GM21825 (cell line): ENCODE measurements around the gene DDX1.

Source experiments
- ATAC-seq: cut with Tn5 transposase; IDR thresholded peaks from one replicate; pipeline ENCODE4 v1.9.1; 2021; ENCODE audit warnings: mild to moderate bottlenecking, moderate library complexity; ENCODE audit not compliant: unreplicated experiment

The DDX1 gene

DNA sequence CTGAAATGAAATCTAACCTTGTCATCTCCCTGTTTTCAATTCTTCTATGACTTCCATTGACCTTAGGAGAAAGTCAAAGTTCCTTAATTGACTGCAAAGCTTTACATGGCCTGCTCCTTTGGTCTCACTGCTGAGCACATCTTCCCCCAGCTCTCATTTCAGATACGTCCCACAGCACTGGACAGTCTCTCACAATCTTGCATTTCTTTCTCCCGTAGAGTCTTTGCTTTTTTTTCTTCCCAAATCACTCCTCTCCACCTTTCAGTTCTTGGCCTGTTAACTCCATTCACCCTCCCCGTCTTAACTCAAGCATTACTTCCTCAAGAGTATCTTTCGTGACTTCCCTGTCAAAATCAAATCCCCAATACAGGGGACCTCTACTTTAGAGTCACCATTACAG, 67.2 kb downstream of the DDX1 start:
- no peak for ATAC-seq

DNA sequence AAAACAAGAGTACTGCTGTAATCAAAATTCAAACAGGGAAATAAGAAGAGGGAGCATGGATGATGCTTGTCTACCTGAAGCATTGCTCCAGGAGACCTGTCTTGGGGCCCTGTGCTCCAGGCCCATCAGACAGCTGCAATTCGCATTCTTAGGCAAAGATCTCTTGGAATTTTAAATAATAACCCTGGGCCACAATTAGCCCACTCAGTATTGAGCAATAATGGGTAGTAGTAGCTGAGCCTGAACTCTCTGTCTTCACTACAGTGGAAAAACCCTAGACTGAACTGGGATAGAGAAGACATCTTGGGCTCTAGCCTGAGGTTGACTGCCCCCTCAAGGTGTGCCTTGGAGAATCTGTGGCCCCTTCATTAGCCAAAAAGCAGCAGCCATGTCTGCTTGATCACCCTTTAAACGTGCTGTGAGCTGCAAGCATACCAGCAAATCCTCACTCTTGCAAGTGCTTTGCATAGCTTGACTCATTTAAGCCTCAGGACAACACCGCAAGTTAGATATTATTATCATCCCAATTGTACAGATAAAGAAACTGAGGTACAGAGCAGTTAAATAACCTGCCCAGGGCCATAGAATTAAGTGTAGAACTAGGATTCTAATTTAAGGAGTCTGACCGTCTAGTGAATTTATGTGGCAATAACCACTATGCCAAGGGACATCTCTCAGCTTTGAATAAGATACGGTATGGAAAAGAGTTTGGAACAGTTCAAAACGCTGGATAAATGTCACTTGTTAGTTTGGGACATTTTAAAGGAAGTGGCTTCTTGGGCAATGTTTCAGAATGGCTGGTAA, 69.0 kb downstream of the DDX1 start:
- no peak for ATAC-seq

DNA sequence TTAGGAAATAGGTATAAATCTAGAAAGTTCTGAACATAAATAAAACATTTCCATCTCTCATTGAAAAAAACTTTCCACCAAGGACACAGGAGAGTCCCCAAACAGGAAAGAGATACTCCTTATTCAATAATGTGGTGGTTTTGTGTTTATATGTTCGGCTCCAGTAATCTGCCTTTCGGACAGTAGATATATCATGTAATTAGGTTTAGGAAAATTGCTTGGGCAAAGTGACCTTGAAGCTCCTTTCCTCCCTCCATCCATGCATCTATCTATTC, 69.6 kb downstream of the DDX1 start:
- no peak for ATAC-seq

DNA sequence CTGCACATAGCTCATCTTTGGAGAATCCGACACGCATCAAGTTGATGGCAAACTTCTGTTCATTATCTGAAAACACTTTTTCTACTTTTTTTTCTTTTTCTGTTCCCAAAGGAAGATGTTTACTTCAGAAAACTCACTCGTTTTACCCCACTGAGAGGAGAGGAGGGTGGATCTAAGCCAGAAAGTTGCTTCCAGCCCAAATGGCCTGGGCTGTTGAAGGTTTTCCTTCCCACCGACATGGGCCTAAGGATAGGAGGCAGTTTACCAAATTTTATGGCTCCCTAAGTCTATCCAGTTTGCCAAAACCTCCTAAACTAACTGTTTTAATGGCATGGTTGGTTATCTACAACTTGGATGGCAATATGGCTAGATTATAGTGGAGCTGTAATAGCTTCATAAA, 70.4 kb downstream of the DDX1 start:
- ATAC-seq, result no peak

DNA sequence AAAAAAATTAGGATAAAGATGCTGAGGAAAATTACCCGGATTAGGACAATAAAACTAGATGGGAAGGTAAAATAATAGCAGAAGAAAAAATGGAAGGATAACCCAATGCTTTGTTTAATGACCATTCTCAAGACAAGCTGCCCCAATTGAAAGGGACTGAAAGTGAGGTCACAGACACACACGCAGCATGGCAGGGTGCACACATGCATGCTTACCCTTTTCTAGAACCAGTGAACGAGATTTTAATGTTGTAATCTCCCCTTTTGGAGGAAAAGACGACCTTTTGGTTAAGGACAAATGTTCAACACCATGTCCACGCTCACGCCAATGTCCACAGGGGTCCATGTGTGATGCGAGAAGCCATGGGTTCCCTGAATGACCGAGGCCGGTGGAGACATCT, 70.9 kb downstream of the DDX1 start:
- ATAC-seq, result no peak

DNA sequence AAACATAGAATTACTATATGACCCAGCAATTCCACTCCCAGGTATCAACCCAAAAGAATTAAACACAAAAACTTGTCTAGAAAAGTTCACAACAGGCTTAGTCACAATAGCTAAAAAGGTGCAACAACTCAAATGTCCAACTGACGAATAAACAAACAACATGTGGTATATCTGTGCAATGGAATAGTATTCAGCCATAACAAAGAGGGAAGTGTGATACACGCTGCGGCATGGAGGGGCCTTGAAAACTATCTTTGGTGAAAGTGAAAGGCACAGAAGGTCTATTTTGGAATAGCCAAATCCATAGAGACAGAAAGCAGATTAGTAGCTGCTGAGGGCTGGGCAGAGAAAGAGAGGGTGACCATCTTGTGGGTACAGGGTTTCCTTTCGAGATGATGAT, 72.1 kb downstream of the DDX1 start:
- ATAC-seq, result no peak

DNA sequence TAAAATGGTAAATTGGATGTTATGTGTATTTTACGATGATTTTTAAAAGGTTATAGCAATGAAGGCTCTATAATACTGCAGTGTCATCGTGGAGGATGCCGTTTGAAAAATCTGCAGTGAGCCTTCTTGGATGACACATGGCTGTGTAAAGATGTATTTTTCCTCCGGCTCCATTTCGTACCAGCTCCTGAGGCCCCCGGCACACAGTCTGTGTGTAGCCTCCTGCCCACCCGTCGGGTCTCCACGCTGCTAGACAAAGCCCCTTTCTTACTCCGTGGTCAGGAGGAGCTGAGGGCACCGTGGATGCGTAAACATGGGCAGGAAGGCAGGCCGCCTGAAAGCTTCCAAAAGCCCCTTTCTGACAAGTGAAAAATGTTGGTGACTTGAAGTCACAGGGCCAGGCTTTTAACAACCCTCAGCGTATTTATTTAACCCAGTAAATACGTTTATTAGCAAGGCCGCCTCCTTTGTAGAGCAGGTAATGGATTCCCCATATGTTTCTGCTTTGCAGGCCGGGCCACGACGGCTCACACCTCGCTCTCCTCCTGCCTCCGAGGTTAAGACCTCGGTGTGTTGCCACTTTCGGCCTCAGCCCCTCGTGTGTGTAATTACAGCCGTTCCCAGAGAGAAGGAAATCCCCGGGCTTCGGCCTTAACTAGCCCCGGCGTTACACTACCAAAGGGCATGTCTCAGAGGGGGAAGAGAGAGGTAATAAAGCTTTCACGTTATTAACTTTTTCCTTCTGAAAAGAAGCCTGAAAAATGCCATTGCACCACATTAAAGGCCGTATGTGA, 72.8 kb downstream of the DDX1 start:
- no peak for ATAC-seq

DNA sequence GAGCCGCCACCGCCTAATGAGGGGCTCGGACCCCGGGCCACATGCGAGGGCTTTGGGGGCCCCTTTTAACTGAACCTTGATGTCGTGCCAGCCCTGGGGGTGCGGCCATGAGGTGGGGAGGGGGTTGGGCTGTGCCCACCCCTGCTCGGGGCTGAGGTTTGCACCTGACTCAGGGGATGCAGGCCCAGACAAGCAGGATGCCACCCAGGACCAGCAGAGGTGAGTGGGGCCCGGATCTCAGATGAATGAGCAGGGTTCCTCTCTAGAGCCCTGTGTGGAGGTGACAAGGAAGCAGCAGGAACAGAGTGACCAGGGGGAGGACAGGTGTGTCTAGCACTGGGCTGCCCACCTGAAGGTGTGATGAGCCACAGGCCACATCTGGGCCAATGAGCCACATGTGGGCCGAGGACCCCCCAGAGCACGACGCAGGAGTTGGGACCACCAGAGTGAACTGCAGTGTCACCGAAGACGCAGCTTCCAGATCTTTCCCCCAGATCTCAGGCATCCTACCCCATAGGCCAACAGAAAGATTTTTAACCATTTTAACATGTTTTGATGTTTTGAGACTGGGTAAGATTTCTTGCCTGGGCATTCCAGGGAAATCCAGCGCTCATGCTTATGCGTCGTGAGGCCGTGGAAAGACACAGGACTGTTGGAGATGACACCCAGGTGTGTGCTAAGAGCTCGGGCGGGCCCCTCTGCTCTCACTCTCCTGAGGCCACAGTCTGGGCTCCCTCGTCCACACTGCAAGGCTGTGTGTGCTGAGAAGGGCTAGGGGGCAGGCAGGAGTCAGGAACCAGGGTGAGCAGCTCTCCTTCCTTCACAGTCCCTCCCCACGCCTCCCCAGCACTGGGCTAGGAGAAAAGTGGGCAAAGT, 73.6 kb downstream of the DDX1 start:
- ATAC-seq, result no peak

DNA sequence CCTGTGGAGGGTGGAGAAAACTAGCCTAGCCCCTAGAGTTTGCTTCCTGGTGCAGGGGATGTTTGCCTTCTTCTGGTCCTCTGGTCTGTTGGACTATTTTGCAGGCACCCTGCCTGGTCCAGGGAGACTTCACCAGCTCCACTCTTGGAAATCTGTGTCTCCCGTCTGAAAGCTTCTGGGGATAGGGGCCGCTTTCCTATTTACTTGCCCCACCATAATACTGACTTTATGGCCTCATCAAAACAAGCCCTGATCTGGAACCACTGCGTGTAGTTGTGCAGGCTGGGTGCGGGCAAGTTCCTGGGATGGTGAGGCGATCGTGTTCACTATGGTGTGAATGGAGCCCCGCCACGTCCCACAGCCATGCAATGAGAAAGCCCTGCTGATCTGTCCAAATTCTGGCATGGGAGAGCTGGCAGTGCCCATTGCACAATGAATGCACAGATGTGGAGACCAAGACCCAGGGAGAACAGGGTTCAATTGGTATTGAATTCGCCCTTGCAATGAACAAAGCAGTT, 74.3 kb downstream of the DDX1 start:
- no peak for ATAC-seq

DNA sequence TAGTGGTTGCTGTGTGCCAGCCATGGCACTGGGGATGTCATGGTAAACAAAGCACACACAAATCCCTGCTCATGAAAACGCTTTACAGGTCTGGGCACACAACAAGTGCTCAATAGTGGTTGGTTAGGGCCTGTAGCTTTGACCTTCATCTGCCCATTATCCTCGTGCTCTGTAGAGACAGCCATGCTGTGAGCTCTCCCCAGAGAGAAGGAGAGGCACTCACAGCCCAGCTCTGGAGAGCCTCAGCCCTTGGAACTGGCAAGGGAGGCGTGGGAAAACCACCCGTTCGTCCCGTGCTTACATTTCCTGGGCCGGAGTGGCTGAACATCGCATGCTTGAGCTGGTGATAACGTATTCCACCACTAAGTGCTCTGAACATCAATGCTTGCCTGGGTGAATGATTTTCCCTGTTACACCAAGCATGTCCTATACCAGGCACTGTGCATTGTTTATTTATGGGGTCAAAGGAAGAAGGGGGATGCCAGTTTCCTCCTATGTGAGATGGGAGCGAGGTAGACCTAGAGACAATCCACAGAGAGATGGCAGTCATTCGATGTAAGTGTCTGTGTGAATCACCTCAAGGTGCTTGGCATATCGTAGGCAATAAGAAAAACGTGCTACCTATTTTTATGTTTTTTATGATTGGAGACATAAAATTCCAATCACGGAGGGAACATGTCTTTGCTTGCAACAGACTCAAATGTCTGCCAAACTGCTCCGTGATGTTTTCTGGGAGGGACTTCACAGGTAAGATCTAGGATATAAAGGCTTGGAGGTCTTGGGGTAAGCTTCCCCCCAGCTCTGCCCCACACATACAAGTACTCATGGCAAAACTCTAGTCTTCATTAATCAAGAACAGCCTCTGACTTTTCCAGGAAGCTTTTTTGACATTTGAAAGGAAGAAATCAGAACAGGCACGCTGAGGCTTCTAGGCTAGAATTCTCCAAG, 75.5 kb downstream of the DDX1 start:
- no peak for ATAC-seq

DNA sequence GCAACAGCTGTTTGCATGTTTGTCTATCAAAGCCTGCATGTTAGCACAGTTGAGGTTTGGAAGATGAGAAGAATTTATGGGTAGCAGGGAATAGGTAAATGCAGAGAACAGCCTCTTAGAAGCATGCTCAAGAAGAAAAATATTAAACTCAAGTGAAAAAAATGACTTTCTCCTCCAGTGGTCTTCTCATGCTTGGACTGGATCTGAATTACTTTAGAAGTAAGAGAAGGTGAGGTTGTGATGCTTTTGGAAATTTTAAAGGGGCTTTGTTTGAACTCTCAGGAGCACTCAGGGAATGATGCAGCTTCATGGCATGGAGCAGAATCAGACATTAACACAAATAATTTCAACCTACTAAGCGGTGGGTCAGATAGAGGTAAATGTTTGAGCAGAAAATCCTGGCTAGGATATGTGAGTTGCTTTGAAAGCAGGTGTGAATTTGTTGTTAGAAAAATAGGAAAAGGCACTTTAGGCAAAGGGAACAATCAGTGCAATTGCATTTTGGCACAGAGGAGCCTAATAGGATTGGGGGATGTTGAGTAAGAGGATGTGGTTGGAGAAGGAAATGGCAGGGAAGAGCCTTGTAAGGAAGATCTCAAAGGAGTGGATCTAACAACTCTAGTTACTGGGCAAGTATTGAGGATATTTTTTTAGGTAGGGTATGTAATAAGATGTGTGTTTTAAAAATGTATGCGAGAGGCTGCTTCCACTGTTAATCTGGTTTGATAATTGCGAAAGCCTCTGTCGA, 76.3 kb downstream of the DDX1 start:
- no peak for ATAC-seq

DNA sequence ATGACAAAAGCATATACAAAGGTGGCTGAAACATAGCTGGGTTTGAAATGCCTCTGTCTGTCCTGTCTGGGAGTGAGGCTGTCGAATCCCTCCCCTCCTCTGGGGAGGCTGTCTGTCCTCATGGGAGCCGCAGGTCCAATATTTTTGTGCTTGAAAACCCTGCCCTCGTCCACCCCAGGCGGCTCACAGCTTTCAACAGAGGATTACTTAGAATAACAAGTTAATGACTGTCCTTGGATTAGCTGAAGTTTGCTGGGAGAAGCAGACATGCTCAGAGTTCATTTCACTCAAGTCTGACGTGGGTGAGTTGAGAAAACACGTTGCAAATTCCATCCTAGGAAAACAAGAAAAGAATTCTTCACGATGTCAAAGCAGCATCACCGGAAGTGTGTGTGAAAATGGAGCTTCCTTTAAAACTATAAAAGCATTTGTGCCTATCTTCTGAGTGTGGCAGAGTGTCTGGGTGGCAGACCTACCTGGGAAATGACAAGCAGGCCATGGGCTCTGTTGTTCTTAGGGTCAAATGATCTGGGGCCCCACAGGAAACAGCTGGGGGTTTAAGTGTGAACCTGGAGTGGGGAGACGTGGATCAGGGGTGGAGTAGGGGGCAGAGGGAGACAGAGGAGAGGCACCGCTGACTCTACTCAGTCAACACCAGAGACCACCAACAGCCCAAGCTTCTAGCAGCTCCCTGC, 77.1 kb downstream of the DDX1 start:
- ATAC-seq, result no peak

DNA sequence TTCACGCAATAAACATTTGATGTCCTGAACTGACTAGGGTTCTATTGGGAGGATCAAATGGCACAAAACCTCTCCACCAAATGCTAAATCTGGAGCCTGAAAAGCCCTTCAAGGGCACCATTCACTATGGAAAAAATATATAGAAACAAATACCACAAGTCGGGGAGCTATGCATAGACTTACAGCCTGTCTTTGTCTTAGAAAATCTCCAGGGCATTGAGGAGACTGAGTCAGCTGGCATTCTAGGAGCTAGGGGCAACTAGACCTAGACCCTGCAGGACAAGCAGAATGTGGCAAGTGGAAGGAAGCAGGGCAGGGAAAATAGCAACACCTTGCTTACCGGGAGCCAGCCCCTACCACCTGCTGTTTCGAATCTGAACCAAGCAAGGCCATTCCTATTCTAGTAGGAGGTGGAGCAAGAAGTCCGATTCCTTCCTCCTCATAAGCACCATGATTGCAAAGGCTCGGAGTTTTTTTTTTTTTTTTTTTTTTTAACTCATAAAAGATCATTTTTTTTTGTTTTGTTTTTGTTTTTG, 77.8 kb downstream of the DDX1 start:
- ATAC-seq, result no peak

DNA sequence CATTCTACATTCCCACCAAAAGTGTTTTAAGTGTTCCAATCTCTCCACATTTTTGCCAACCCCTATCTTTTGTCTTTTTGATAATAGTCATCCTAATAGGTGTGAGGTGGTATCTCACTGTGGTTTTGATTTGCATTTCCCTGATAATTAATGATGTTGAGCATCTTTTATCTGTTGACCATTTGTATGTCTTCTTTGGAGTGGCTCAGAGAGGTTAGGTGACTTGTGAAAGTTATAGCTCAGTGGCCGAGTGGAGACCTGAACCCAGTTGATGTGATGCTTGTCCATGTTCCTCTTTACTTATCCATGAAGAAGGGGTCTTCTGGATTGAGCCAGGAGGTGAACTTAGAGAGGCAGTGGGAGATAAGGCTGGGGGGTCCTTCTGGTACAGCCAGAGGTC, 78.8 kb downstream of the DDX1 start:
- ATAC-seq, result no peak

DNA sequence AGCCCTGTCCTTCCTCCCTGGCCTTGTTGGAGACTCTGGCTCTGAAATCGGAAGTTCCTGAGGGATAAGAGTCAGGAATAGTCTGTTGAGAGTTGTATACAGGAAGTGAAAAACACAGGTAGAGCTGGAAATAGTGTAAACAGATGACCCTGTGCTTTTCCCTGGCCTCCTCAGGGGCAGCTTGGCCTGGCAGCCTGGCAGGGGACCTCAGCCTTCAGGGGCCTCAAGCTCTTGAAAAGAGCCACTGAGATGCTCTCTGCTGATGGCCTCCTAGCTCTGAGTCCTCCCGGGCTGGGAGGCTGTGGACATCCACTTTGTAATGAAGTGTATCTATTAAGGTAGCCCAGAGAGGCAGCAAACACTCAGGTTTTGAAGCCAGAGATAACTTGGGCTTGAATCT, 79.3 kb downstream of the DDX1 start:
- no peak for ATAC-seq

DNA sequence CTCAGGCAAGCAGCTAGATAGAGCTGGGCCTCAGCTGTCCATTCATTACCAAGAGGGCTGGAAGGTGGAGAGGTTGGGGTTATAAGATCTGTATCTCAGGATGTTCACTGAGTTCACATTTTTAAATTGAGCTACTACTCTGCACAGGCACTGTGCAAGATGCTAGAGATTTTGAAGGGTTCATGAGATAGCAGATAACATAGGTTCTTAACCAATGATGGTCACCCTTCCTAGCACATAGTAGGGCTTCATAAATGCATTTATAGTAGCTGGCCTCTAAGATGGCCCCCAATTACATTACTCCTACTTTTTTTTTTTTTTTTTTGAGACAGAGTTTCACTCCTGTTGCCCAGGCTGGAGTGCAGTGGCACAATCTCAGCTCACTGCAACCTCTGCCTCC, 79.7 kb downstream of the DDX1 start:
- no peak for ATAC-seq

DNA sequence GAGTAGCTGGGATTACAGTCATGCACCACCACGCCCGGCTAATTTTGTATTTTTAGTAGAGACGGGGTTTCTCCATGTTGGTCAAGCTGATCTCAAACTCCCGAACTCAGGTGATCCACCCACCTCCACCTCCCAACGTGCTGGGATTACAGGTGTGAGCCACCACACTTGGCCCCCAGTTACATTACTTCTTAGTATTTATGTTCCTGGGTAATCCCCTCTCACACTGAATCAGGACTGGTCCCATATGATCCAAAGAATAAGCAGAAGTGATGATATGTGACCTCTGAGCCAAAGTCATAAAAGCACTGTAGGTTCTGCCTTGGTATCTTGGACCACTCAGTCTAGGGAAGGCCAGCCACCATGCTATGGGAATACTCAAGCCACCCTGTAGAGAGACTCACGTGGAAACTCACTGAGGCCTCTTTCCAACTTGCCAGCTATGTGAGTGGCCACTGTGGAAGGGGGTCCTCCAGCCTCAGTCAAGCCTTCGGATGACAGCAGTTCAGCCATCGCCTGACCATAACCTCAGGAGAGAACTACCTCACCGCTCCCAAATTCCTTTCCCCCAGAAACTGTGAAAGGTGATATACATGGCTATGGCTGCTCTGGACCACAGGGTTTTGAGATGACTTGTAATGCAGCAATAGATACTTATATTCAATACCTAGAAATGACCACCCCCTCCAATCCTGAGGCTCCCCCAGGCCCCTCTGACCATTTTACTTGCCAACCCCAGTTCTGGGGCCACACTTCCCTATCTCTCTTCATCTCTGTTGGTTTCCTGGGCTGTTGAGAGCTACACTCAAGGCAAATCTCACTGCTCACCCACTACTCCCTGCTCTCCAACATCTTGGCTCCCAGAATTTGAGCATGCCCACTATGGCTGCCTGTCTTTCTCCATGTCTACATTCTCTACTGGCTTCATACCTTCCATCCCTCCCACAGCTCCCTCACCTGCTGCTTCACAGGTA, 80.5 kb downstream of the DDX1 start:
- ATAC-seq, result no peak
